Measurements from ENCODE around the gene SFMBT2. TPM values are rescaled to one million over a fixed set of nuclear protein-coding genes. Genes with fewer than 3 reads are reported as not detected.

Gene SFMBT2
- total and polyA plus RNA-seq, 5 donors from 2014 or later, result 1.3 to 21.2 (median 1.6) TPM

GRCh38 chr10:7359954-7360353 lies 50.9 kb downstream of the SFMBT2 start:
- Histone ChIP-seq H3K4me3 (ENCODE audit: low read depth, low read length) (no peak overlapping the region), H3K27ac (ENCODE audit: insufficient read depth, low read length, poor library complexity, severe bottlenecking) (no peak overlapping the region), H3K4me1 (ENCODE audit: control insufficient read depth, insufficient read depth, low read length, poor library complexity, severe bottlenecking) (no peaks in the 10 kb centered on the region), H3K36me3 (ENCODE audit: control insufficient read depth, insufficient read depth, low read length) (peaks cover 19% of the 10 kb centered on the region), H3K27me3 (ENCODE audit: control insufficient read depth, insufficient read depth, low read length) (no peaks in the 10 kb centered on the region), H3K9me3 (ENCODE audit: control insufficient read depth in 2 of 2, low read length in 2 of 2) (no peaks in the 10 kb centered on the region)
- Mint-ChIP-seq H3K27ac (no peak overlapping the region), H3K27me3 (no peaks in the 10 kb centered on the region), H3K4me1 (peaks cover 0 to 28% (median 10%) of the 10 kb centered on the region in 4 donors), H3K4me3 (no peak overlapping the region), H3K36me3 (peaks cover 64% of the 10 kb centered on the region), H3K9me3 (peaks cover 0 to 6% (median 1%) of the 10 kb centered on the region in 7 donors)
- DNase-seq (no peak), ATAC-seq (ENCODE audit: low read depth in 2 of 2) (no peak)

GRCh38 chr10:7359356-7359755 lies 51.5 kb downstream of the SFMBT2 start:
- H3K27me3 ChIP-seq (ENCODE audit: control insufficient read depth, insufficient read depth, low read length), result no peaks in the 10 kb centered on the region
- ATAC-seq (ENCODE audit: low read depth in 2 of 2) (no peak), DNase-seq (no peak)
- Mint-ChIP-seq H3K4me3 (no peak overlapping the region), H3K27me3 (no peaks in the 10 kb centered on the region), H3K4me1 (peaks cover 0 to 29% (median 13%) of the 10 kb centered on the region in 4 donors), H3K36me3 (peaks cover 60% of the 10 kb centered on the region), H3K9me3 (peaks cover 0 to 6% (median 1%) of the 10 kb centered on the region in 7 donors), H3K27ac (no peak overlapping the region)
- no peaks in the 10 kb centered on the region for H3K9me3 ChIP-seq (ENCODE audit: control insufficient read depth in 2 of 2, low read length in 2 of 2)
- no peak overlapping the region for H3K27ac ChIP-seq (ENCODE audit: insufficient read depth, low read length, poor library complexity, severe bottlenecking)
- no peaks in the 10 kb centered on the region for H3K4me1 ChIP-seq (ENCODE audit: control insufficient read depth, insufficient read depth, low read length, poor library complexity, severe bottlenecking)
- no peak overlapping the region for H3K4me3 ChIP-seq (ENCODE audit: low read depth, low read length)
- H3K36me3 ChIP-seq (ENCODE audit: control insufficient read depth, insufficient read depth, low read length), result peaks cover 13% of the 10 kb centered on the region

GRCh38 chr10:7357193-7357592 lies 53.6 kb downstream of the SFMBT2 start:
- Mint-ChIP-seq H3K27me3 (no peaks in the 10 kb centered on the region), H3K9me3 (peaks cover 0 to 6% (median 0%) of the 10 kb centered on the region in 7 donors), H3K27ac (no peak overlapping the region), H3K36me3 (peaks cover 49% of the 10 kb centered on the region), H3K4me3 (no peak overlapping the region), H3K4me1 (peaks cover 0 to 25% (median 15%) of the 10 kb centered on the region in 4 donors)
- H3K9me3 ChIP-seq (ENCODE audit: control insufficient read depth in 2 of 2, low read length in 2 of 2), result no peaks in the 10 kb centered on the region
- peaks cover 3% of the 10 kb centered on the region for H3K36me3 ChIP-seq (ENCODE audit: control insufficient read depth, insufficient read depth, low read length)
- ATAC-seq (ENCODE audit: low read depth in 2 of 2) (no peak), DNase-seq (no peak)
- no peaks in the 10 kb centered on the region for H3K4me1 ChIP-seq (ENCODE audit: control insufficient read depth, insufficient read depth, low read length, poor library complexity, severe bottlenecking)
- H3K4me3 ChIP-seq (ENCODE audit: low read depth, low read length), result no peak overlapping the region
- no peaks in the 10 kb centered on the region for H3K27me3 ChIP-seq (ENCODE audit: control insufficient read depth, insufficient read depth, low read length)
- no peak overlapping the region for H3K27ac ChIP-seq (ENCODE audit: insufficient read depth, low read length, poor library complexity, severe bottlenecking)

DNA sequence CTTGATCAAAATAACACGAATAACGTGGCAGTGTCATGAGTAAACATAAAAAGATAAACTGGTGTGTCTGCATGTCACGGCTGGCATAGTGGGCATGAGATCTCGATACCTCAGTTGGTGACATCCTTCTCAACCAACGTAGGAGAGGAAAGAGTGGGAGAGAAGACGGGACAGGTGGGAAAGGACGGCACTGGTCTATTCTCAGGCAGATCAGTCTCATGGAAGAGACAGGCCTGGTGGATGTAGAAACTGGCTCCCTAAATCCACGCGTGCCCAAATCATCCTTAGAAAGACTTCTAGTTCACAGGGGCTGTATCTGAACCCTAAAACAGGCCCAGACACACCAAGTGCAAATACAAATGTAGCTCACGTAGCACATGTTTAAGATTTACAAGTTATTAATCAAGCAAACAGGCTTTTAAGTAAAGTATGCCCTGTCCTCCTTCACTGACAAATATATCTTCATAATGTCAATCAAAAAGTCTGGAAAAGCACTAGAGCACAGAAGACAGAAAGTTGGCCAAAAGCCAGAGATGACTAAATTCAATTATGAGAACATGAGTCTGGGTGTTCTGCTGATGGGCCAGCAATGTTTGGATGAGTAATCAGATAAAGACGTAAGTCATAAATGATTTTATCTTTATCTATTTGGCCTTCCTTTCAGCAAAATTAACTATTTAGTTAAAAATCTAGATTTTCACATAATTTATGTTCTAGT lies 56.3 kb downstream of the SFMBT2 start:
- Mint-ChIP-seq H3K27me3 (no peaks in the 10 kb centered on the region), H3K4me1 (peaks cover 0 to 24% (median 12%) of the 10 kb centered on the region in 4 donors), H3K27ac (peak overlapping the region in 1 of 3 donors; percentile 44), H3K36me3 (peaks cover 39% of the 10 kb centered on the region), H3K4me3 (no peak overlapping the region), H3K9me3 (peaks cover 0 to 6% (median 0%) of the 10 kb centered on the region in 7 donors)
- H3K27ac ChIP-seq (ENCODE audit: insufficient read depth, low read length, poor library complexity, severe bottlenecking), result no peak overlapping the region
- H3K4me3 ChIP-seq (ENCODE audit: low read depth, low read length), result no peak overlapping the region
- ATAC-seq (ENCODE audit: low read depth in 2 of 2), result no peak
- no peaks in the 10 kb centered on the region for H3K27me3 ChIP-seq (ENCODE audit: control insufficient read depth, insufficient read depth, low read length)
- H3K4me1 ChIP-seq (ENCODE audit: control insufficient read depth, insufficient read depth, low read length, poor library complexity, severe bottlenecking), result no peaks in the 10 kb centered on the region
- DNase-seq, result no peak
- H3K9me3 ChIP-seq (ENCODE audit: control insufficient read depth in 2 of 2, low read length in 2 of 2), result no peaks in the 10 kb centered on the region
- H3K36me3 ChIP-seq (ENCODE audit: control insufficient read depth, insufficient read depth, low read length), result peaks cover 3% of the 10 kb centered on the region

DNA sequence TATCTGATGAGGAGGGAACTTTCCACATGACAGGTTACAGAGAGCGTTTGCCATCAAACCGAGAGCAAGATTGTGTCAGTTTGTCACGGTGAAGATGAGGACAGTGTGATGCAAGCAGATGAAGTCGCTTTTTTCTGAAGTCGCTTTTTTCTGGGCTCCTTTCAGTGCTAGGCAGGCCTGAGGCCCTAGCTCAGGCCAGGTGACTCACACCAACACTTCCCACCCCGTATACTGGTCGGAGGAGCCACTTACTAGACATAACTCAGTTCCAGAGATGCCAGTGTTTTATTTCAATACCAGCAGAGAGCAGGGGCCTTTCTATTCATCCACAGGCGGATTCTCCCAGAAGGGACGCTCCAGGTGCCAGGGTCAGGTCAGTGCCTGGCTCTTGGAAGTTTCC lies 58.9 kb downstream of the SFMBT2 start:
- Mint-ChIP-seq H3K4me1 (peaks cover 6 to 26% (median 9%) of the 10 kb centered on the region in 4 donors), H3K27ac (no peak overlapping the region), H3K9me3 (no peaks in the 10 kb centered on the region), H3K36me3 (peaks cover 29% of the 10 kb centered on the region), H3K27me3 (no peaks in the 10 kb centered on the region), H3K4me3 (no peak overlapping the region)
- no peaks in the 10 kb centered on the region for H3K4me1 ChIP-seq (ENCODE audit: control insufficient read depth, insufficient read depth, low read length, poor library complexity, severe bottlenecking)
- H3K27me3 ChIP-seq (ENCODE audit: control insufficient read depth, insufficient read depth, low read length), result no peaks in the 10 kb centered on the region
- H3K4me3 ChIP-seq (ENCODE audit: low read depth, low read length), result no peak overlapping the region
- no peak overlapping the region for H3K27ac ChIP-seq (ENCODE audit: insufficient read depth, low read length, poor library complexity, severe bottlenecking)
- no peaks in the 10 kb centered on the region for H3K36me3 ChIP-seq (ENCODE audit: control insufficient read depth, insufficient read depth, low read length)
- DNase-seq, result no peak
- ATAC-seq (ENCODE audit: low read depth in 2 of 2), result no peak
- no peaks in the 10 kb centered on the region for H3K9me3 ChIP-seq (ENCODE audit: control insufficient read depth in 2 of 2, low read length in 2 of 2)

- Histone ChIP-seq H3K9me3 (ENCODE audit: control insufficient read depth in 2 of 2, low read length in 2 of 2) (no peaks in the 10 kb centered on the region), H3K4me3 (ENCODE audit: low read depth, low read length) (no peak overlapping the region), H3K27ac (ENCODE audit: insufficient read depth, low read length, poor library complexity, severe bottlenecking) (no peak overlapping the region), H3K4me1 (ENCODE audit: control insufficient read depth, insufficient read depth, low read length, poor library complexity, severe bottlenecking) (no peaks in the 10 kb centered on the region), H3K27me3 (ENCODE audit: control insufficient read depth, insufficient read depth, low read length) (no peaks in the 10 kb centered on the region), H3K36me3 (ENCODE audit: control insufficient read depth, insufficient read depth, low read length) (no peaks in the 10 kb centered on the region)
- H3K27me3 Mint-ChIP-seq, result no peaks in the 10 kb centered on the region
- no peak for DNase-seq
- H3K4me1 Mint-ChIP-seq, result peaks cover 6 to 16% (median 7%) of the 10 kb centered on the region in 4 donors
- no peaks in the 10 kb centered on the region for H3K9me3 Mint-ChIP-seq
- ATAC-seq (ENCODE audit: low read depth in 2 of 2), result no peak
- H3K4me3 Mint-ChIP-seq, result peak overlapping the region in 1 of 4 donors; percentile 43
- no peak overlapping the region for H3K27ac Mint-ChIP-seq
- peaks cover 28% of the 10 kb centered on the region for H3K36me3 Mint-ChIP-seq
These were observed 60.2 kb downstream of the SFMBT2 start for GRCh38 chr10:7350541-7351195.

DNA sequence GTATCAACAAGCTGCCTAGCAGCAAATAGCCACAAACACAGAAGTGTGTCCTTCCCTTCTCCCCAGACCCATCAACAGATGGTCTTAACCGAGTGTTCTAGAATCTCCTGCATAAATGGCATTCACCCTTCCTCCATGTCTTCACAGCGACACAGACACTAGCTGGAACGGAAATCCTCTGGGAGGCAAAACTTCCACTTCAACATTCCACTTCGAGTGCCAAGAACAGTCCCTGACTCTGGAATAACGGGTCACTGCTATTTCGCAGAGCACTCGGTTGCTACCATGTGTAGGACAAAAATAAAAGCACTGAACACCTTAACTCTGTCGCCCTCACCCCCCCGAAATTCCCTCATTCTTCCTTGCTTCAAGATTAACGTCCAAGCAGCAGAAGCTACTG lies 65.1 kb downstream of the SFMBT2 start:
- peaks cover 31% of the 10 kb centered on the region for H3K36me3 Mint-ChIP-seq
- no peak overlapping the region for H3K4me3 Mint-ChIP-seq
- Histone ChIP-seq H3K4me3 (ENCODE audit: low read depth, low read length) (no peak overlapping the region), H3K4me1 (ENCODE audit: control insufficient read depth, insufficient read depth, low read length, poor library complexity, severe bottlenecking) (no peaks in the 10 kb centered on the region), H3K27ac (ENCODE audit: insufficient read depth, low read length, poor library complexity, severe bottlenecking) (no peak overlapping the region), H3K27me3 (ENCODE audit: control insufficient read depth, insufficient read depth, low read length) (no peaks in the 10 kb centered on the region), H3K9me3 (ENCODE audit: control insufficient read depth in 2 of 2, low read length in 2 of 2) (no peaks in the 10 kb centered on the region), H3K36me3 (ENCODE audit: control insufficient read depth, insufficient read depth, low read length) (no peaks in the 10 kb centered on the region)
- peak overlapping the region in 1 of 3 donors; percentile 45 for H3K27ac Mint-ChIP-seq
- H3K9me3 Mint-ChIP-seq, result peaks cover 0 to 9% (median 0%) of the 10 kb centered on the region in 7 donors
- no peaks in the 10 kb centered on the region for H3K27me3 Mint-ChIP-seq
- ATAC-seq (ENCODE audit: low read depth in 2 of 2), result no peak
- no peak for DNase-seq
- H3K4me1 Mint-ChIP-seq, result peaks cover 0 to 13% (median 6%) of the 10 kb centered on the region in 4 donors
